Esophagus muscularis mucosa (tissue), 4 donors: ENCODE data around the gene TGFBR3. TPM values are rescaled to one million over a fixed set of nuclear protein-coding genes. Genes with fewer than 3 reads are reported as not detected.

Experiments used
- DNase-seq: peaks from one replicate; pipeline ENCODE4 v3.0.0-alpha.2; 2017; ENCODE audit errors: extremely low spot score
- H3K27ac ChIP-seq, 4 donors: fragments of 200-600 bp; sonication (generic); replicated peaks in 1 of 4; 1 replicate in 3 of 4; 2 replicates in 1 of 4; pipeline ENCODE4 v1.5.1; 2016 to 2019; ENCODE audit warnings: mild to moderate bottlenecking in 1 of 4
- H3K27me3 ChIP-seq, 4 donors: fragments of 200-600 bp; sonication (generic); one replicate each; pipeline versions ENCODE4 v1.5.1 to v1.6.0; 2016 to 2019
- H3K36me3 ChIP-seq, 4 donors: fragments of 200-600 bp; sonication (generic); one replicate each; pipeline ENCODE4 v1.5.1; 2016 to 2019
- H3K4me1 ChIP-seq, 4 donors: fragments of 200-600 bp; sonication (generic); one replicate each; pipeline ENCODE4 v1.5.1; 2016 to 2019
- H3K4me3 ChIP-seq, 4 donors: fragments of 200-600 bp; sonication (generic); 1 replicate in 2 of 4; 2 replicates in 2 of 4; pipeline ENCODE4 v1.5.1; 2016 to 2019; ENCODE audit warnings: mild to moderate bottlenecking in 4 of 4, moderate library complexity in 1 of 4
- H3K9me3 ChIP-seq, 4 donors: fragments of 200-600 bp; sonication (generic); 1 replicate in 3 of 4; 2 replicates in 1 of 4; pipeline ENCODE4 v1.5.1; 2016 to 2019
- CTCF ChIP-seq, 3 experiments: fragments of 200-600 bp in 2 of 3; fragments of 450-650 bp in 1 of 3; sonication (generic) in 2 of 3; IDR thresholded peaks; one replicate each; pipeline ENCODE4 v1.5.1; 2017 to 2019; ENCODE audit warnings: antibody characterized with exemption in 3 of 3, mild to moderate bottlenecking in 2 of 3, moderate library complexity in 1 of 3
- EP300 ChIP-seq: sonication (generic); formaldehyde crosslinking; IDR thresholded peaks from one replicate; pipeline ENCODE4 v1.6.1; 2017; ENCODE audit warnings: antibody characterized with exemption
- POLR2A ChIP-seq: fragments of 450-650 bp; IDR thresholded peaks from one replicate; pipeline ENCODE4 v1.6.1; 2017; ENCODE audit warnings: antibody characterized with exemption, moderate library complexity, mild to moderate bottlenecking, low read depth
- POLR2AphosphoS5 ChIP-seq, 2 donors: sonication (generic); formaldehyde crosslinking; IDR thresholded peaks; one replicate each; pipeline ENCODE4 v1.6.1; 2017; ENCODE audit warnings: antibody characterized with exemption in 2 of 2
- WGBS: methylation state at CpG from one replicate; pipeline ENCODE4 v1.1.5; 2018; 5-methylcytosine and 5-hydroxymethylcytosine counted together
- intact Hi-C: fragments of 100-400 bp; cut with DNase I; formaldehyde crosslinking; loops from one replicate; pipeline ENCODE4 v1.15.1; 2023
- total RNA-seq, 4 donors: library from RNA; depleted of rRNA; stranded (reverse); fragments of >200 nt; gene quantifications; one replicate each; pipeline versions ENCODE4 v1.1.0 to v1.2.1, GENCODE V29; 2016

The TGFBR3 gene
- total RNA-seq, 4 donors from 2014 or later = 176 to 262 (median 188) TPM

DNA sequence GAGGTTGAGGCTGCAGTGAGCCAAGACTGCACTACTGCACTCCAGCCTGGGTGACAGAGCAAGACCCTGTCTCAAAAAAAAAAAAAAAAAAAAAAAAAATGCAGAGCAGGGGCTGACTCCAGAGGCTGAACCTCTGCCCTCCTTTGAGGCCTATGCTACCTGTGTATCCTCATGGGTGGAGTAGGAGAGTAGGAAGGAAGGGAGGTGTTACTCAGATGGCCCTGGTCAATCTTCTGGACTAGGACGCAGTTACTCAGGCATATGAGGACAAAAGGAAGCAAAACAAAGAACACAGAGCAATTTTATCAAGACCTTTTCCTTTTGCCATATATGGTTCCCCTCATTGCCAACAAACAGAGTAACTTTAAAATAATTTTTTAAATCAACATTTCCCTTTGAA lies 35.2 kb downstream of the TGFBR3 start:
- DNase-seq = no peak
- Histone ChIP-seq H3K4me1 (peaks cover 53 to 90% (median 85%) of the 10 kb centered on the region in 4 donors), H3K4me3 (peak overlapping the region; percentile 34 to 50 (median 38)), H3K27me3 (no peaks in the 10 kb centered on the region), H3K36me3 (no peaks in the 10 kb centered on the region), H3K27ac (peak overlapping the region; percentile 80 to 90 (median 87)), H3K9me3 (no peaks in the 10 kb centered on the region)
- no peak for TF ChIP-seq POLR2AphosphoS5 (IDR thresholded peaks at IDR 0.05)
- no peak for TF ChIP-seq POLR2A
- TF ChIP-seq EP300 = no peak
- no peak for TF ChIP-seq CTCF (IDR thresholded peaks at IDR 0.05)
- WGBS = 55% methylated on average over 1 of the region's 1 CpG
- intact Hi-C loops = no loop called here

DNA sequence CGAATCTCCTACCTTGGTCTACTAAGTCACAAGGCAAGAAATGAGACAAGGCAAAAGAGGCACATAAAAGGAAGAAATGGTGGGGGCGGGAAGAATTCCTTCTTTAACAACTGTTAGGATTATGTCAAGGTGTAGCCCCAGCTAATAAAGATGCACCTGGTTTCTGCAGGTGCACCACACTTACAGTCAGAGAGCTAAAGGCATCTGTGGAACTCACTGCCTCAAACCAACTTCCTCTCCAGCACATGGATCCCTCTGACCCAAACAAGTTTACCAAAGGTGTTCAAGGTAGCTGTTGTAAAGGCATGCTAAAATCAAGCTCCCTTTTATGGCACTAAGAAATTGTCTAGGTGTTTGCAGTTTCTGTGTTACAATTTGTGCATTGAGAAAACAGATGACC lies 38.1 kb downstream of the TGFBR3 start:
- intact Hi-C loops = loop anchor here (5.0 kb wide), 1 partner anchor 34 kb away; no protein-coding TSS in a partner anchor
- TF ChIP-seq POLR2AphosphoS5 (IDR thresholded peaks at IDR 0.05) (no peak), CTCF (IDR thresholded peaks at IDR 0.05) (no peak), POLR2A (no peak), EP300 (no peak)
- no peak overlapping the region for H3K4me3 ChIP-seq
- H3K27me3 ChIP-seq = no peaks in the 10 kb centered on the region
- H3K27ac ChIP-seq = peak overlapping the region in 3 of 4 donors; percentile 84 to 86 (median 85)
- peaks cover 0 to 6% (median 0%) of the 10 kb centered on the region in 4 donors for H3K9me3 ChIP-seq
- peaks cover 51 to 94% (median 86%) of the 10 kb centered on the region in 4 donors for H3K4me1 ChIP-seq
- WGBS = 77% methylated on average over 2 of the region's 2 CpGs
- DNase-seq = no peak
- no peaks in the 10 kb centered on the region for H3K36me3 ChIP-seq

GRCh38 chr1:91846639-91847013 lies 39.3 kb downstream of the TGFBR3 start:
- no peak for DNase-seq
- Histone ChIP-seq H3K4me1 (peaks cover 46 to 94% (median 86%) of the 10 kb centered on the region in 4 donors), H3K27ac (peak overlapping the region; percentile 77 to 85 (median 83)), H3K4me3 (no peak overlapping the region), H3K36me3 (no peaks in the 10 kb centered on the region), H3K27me3 (no peaks in the 10 kb centered on the region), H3K9me3 (peaks cover 0 to 6% (median 0%) of the 10 kb centered on the region in 4 donors)
- 39% methylated on average over 2 of the region's 2 CpGs for WGBS
- TF ChIP-seq EP300 = no peak
- no peak for TF ChIP-seq POLR2AphosphoS5 (IDR thresholded peaks at IDR 0.05)
- no peak for TF ChIP-seq POLR2A
- TF ChIP-seq CTCF (IDR thresholded peaks at IDR 0.05) = no peak
- intact Hi-C loops = loop anchor here (5.0 kb wide), 1 partner anchor 36 kb away; no protein-coding TSS in a partner anchor

DNA sequence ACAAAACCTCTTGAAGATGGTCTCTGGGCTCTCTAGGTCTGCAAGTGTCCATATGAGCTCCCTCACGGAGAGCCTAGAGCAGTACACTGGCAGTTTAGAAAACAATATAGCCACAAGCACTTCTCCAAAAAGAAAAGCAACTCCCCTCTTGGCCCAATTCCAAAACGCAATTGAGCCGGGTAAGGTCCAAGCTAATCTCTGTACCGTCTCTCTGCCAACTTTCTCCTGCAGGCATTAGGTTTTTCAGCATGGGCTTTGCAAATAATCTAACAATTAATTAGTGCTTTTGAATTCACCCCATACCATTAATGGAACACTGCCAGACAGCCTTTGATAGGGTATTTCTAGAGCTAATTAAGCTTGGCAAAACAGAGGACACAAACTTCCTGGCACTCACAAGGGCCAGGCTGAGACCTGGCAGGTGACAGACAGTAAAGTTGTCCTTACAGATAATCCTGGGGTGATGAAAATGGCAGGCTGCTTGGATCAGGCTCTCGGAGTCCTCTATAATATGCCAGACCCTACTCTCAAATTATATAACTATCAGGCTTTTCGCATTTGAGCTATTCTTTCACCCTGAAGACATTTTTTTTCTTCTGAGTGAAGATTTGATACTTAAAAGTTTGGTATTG lies 39.8 kb downstream of the TGFBR3 start:
- 14% methylated on average over 6 of the region's 6 CpGs for WGBS
- intact Hi-C loops = loop anchor here (5.0 kb wide), 1 partner anchor 36 kb away; no protein-coding TSS in a partner anchor
- H3K27ac ChIP-seq = peak overlapping the region; percentile 77 to 85 (median 83)
- no peaks in the 10 kb centered on the region for H3K36me3 ChIP-seq
- H3K27me3 ChIP-seq = no peaks in the 10 kb centered on the region
- H3K4me3 ChIP-seq = peak overlapping the region in 1 of 4 donors; percentile 5
- no peak for DNase-seq
- peaks cover 0 to 6% (median 0%) of the 10 kb centered on the region in 4 donors for H3K9me3 ChIP-seq
- TF ChIP-seq CTCF (IDR thresholded peaks at IDR 0.05) (no peak), POLR2A (no peak), POLR2AphosphoS5 (IDR thresholded peaks at IDR 0.05) (no peak), EP300 (no peak)
- peaks cover 43 to 94% (median 86%) of the 10 kb centered on the region in 4 donors for H3K4me1 ChIP-seq
